Prostate gland (tissue), 2 donors: ENCODE data around the gene DUSP28.

Source experiments
- POLR2A ChIP-seq: fragments of 450-650 bp; IDR thresholded peaks from one replicate; pipeline ENCODE4 v1.6.1; 2016; ENCODE audit warnings: antibody characterized with exemption, mild to moderate bottlenecking
- POLR2AphosphoS5 ChIP-seq: sonication (generic); formaldehyde crosslinking; IDR thresholded peaks from one replicate; pipeline ENCODE4 v1.6.1; 2017; ENCODE audit warnings: antibody characterized with exemption
- TF ChIP-seq, protein P1 (sequence below), 4 experiments: fragments of 200-600 bp in 2 of 4; fragments of 450-650 bp in 2 of 4; sonication (generic) in 2 of 4; IDR thresholded peaks; 1 replicate in 3 of 4; 2 replicates in 1 of 4; pipeline ENCODE4 v1.5.1; 2016 to 2019; ENCODE audit warnings: antibody characterized with exemption in 4 of 4, mild to moderate bottlenecking in 2 of 4, moderate library complexity in 2 of 4

- TF ChIP-seq, protein P1, sequence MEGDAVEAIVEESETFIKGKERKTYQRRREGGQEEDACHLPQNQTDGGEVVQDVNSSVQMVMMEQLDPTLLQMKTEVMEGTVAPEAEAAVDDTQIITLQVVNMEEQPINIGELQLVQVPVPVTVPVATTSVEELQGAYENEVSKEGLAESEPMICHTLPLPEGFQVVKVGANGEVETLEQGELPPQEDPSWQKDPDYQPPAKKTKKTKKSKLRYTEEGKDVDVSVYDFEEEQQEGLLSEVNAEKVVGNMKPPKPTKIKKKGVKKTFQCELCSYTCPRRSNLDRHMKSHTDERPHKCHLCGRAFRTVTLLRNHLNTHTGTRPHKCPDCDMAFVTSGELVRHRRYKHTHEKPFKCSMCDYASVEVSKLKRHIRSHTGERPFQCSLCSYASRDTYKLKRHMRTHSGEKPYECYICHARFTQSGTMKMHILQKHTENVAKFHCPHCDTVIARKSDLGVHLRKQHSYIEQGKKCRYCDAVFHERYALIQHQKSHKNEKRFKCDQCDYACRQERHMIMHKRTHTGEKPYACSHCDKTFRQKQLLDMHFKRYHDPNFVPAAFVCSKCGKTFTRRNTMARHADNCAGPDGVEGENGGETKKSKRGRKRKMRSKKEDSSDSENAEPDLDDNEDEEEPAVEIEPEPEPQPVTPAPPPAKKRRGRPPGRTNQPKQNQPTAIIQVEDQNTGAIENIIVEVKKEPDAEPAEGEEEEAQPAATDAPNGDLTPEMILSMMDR (IDR thresholded peaks at IDR 0.05): no peak
- TF ChIP-seq POLR2A: no peak
- no peak for TF ChIP-seq POLR2AphosphoS5
Measured at GRCh38 chr2:240598311-240598911, 38.3 kb downstream of the DUSP28 start.
